Activated CD4-positive, alpha-beta T cell treated with anti-CD3 and anti-CD28 coated beads, Interleukin-2, amount 50 U/mL, for 16 hours (primary cell): ENCODE measurements around the gene TNS3.

ENCODE experiments used
- DNase-seq: peaks from one replicate; pipeline ENCODE4 v3.0.0-alpha.2; 2020

Gene TNS3

DNA sequence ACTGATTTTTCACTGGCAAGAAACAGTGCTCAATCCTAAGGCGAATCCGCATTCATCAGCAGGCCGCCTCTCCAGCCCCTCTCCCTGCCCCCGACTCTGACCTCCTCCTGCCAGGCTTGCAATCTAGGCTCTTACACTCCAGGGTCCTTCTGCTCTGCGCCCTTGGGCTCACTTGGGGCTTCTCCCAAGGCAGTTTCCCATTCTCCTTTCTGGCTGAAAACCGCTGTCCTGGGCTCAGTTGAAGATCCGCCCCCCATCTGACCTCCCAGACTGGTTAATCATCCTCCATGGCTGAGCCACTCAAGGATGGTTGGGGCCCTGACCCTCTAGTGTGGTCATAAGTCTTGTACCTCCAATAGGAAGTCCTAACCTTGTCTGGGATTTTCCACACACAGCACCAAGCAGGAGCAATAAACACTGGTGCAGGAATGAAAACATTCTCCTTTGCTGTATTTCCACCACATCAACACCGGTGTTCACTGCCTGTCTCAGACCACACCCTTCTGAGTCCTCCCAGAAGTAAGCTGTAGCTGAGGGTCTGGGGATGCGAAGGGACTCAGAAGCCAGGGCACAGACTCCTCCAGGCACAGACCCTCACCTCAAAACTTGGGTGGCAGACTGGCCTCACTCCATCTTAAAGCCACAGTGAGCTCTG is 42.4 kb downstream of the TNS3 start:
- DNase-seq = no peak

- DNase-seq = no peak
Observed at GRCh38 chr7:47538846-47539311, 43.0 kb downstream of the TNS3 start.

DNA sequence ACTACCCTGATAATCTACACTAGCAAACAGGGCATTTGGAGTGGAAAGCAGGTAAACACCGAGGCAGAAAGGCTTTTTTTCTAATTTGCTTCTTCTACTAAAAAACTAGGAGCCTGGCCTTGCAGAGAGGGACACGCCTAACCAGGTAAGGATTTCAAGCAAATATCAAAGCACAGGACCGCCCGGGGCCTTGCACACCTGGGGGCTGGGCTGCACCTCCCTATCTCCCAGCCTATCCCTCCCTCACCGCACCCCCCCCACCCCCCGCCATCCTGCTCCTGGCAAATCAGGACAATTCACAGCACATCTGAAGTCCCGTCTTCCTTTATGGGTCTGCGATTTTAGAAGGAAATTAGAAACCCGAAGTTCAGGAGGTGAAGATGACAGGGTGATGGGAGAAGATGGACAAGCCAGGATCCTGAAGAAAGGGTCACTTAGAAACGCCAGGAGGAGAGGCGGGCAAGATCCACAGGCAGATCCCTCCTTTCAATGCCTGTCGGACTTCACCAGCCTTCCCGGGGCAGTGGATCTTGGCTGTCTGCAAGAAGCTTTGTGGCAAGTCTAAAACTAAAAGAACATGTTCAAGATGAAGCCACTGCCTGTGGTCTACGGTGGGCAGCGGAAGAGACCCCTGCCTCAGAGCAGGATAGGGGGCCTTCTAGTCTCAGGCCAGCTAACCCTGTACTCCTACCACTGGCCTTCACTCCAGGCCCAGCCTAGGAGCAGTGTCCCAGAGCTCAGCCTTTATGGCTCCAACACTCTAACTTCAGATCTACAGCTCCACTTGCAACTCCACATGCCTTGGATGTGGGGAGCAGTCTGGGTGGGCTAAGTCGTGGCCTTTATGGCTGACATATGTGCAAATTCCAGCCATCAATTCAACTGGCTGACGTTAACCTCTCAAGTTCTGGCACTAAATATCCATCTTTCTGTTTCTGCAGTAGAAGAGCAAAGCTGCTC is 43.9 kb downstream of the TNS3 start:
- no peak for DNase-seq

DNA sequence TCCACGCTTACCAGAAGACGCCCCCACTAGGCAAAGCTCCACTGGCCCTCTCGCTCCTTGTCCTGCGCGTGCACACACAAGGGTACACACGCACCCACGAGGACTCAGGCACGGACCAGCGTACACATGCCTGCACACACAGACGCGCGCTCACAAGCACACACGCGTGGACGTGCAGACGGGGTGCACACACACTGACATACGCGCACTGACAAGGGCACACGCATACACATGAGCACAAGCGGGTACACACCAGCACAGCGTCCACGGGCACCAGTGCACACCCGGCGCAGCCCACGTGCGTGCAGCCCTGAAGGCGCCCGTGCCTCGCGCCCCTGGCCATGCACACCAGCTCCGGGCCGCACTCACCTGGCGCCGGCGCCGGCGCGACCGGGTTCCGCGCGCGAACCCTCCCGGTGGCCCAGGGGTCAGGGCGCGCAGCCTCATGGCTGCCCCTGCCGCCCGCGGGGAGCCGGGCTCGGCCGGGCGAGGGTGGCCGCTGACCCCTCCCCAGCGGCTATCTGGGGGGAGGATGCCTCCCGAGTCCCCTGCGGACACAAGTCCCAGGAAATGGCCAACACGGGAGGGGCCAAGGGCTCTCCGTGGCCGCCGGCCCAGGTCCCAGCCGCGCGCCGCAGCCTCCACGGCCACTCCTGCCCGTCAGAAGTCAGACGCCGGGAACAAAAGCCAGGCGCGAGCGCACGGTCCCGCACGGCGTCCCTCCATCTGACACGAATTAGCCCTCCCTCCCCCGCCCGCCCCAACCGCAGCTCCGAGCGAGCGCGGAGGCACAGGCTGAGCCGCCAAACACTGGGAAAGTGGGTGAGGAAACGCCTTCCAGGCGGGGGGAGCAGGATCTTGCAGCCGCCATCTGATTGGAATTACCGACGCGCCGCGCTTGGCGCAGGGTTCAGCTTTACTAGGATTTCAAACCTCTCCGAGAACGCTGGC is 45.0 kb downstream of the TNS3 start:
- DNase-seq = no peak

GRCh38 chr7:47535704-47536628 is 45.9 kb downstream of the TNS3 start:
- no peak for DNase-seq

DNA sequence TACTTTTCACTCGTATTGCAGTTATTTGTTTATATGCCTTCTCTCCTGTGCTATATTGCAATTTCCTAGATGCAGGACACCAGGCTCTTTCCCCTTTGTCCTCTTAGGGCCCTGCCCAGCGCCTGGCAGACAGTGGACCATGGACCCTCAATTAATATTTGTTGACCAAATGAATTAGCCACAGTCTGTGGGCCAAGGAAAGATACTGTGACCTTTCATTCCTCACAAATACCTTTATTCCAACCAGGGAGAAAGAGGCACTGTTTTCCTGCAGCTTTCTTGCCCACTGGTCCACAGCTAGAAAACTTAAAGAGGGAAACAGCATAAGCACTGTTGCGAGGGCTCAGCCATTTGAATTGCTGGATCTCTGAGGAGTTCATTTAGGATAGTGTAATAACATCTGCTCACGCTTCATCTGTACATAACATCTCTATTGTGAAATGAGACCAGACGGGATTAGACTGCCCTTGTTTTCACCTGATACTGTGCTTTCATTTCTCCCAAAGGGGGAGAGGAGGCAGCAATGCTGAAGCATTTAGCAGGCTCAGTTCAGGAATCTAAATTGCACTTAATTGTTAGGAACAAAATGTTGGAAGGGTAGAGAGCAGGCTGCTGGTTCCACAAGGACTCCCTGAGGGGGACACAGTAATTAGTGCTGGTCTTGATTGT is 46.7 kb downstream of the TNS3 start:
- no peak for DNase-seq

- no peak for DNase-seq
Observed at GRCh38 chr7:47534322-47535034, 47.4 kb downstream of the TNS3 start.

- DNase-seq = no peak
Observed at GRCh38 chr7:47531584-47532492, 50.1 kb downstream of the TNS3 start.

DNA sequence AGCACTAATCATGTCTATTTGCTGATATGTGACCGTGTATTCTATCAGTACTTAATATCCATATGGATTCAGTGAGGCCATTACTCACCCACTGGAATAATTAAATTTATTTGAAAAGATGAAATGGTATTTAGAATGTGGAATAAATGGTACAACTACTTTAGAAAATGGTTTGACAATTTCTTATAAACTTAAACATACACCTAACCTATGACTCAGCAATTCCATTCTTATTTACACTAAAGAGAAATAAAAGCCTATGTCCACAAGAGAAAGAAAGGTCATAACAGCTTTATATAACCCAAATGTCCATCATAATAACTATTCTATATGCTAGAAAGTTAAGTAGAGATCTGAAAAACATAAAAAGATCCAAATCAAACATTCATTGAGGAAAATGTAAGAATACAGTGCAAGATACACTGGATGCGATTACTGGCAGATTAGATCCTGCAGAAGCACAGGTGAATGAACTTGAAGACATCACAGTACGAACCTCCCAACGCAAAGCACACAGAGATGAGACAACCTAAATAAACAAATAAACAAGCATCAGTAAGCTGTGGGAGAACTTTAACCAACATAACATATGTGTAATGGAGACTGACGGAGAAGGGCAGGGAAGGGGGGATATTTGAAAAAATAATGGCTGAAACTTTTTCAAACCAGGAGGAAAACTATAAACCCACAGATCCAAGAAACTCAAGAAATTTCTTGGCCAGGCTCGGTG is 51.9 kb downstream of the TNS3 start:
- no peak for DNase-seq

GRCh38 chr7:47529405-47529804 is 52.5 kb downstream of the TNS3 start:
- no peak for DNase-seq

DNA sequence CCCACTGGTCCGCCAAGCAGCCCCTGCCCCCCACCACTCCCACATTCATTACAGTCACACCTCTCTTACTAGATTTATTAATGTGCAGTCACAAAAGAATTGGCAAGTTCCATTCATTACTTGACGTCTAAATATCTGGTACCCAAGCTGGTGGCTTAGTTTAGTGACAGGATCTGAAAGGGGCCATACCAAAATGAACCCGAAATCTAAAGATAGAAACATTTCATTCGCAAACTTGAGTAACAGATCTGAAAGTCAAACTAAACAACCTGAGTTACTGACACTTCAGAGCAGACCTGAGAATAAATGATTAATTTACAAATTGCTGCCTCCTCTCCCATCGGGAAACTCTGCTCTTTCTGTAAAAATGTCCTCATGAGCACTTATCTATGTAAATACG is 53.4 kb downstream of the TNS3 start:
- DNase-seq = no peak

DNA sequence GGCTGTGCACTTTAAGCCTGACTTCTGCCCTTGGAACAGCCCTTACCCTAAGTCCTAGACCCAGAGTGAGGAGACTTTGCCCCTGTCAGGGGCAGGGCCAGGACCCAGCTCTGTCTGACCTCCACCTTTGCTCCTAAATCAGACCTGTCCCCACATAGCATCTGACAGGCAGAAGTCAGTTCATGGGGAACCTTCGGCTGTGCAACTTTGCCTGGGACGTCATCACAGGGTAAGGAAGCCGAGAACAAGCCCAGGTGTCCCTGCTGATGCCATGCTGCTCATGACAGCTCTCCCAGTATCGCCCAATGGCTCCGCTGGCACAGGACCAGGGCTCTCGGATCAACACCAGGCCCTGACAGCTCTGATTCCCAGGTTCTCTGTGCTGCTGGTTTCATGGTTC is 55.4 kb downstream of the TNS3 start:
- DNase-seq = no peak

DNA sequence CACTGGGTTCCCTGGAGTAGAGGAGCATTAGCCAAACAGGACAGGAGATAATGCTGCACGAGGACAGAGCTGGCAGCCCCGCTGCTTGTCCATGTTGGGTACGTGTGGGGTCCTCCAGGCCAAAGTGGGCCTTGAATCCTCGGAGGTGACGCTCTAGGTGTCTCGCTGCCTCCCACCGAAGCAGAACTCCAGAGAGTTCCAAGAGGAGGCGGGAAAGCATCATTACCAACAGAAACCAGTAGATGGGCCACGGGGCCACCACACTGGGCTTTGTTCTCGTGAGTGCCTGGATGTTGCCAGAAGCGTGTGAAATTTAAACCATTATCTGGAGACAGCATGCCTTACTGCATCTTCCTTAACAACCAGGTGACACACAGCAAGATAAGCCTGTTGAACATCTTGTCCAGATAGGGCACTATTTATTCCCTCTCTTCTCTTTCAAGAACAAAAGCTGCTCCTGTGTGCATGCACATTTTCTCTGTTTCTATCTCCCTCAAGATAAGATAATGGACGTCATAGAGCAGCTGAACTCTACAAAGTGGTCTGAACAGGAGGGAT is 56.8 kb downstream of the TNS3 start:
- no peak for DNase-seq

- no peak for DNase-seq
Observed at GRCh38 chr7:47523401-47523800, 58.5 kb downstream of the TNS3 start.

DNA sequence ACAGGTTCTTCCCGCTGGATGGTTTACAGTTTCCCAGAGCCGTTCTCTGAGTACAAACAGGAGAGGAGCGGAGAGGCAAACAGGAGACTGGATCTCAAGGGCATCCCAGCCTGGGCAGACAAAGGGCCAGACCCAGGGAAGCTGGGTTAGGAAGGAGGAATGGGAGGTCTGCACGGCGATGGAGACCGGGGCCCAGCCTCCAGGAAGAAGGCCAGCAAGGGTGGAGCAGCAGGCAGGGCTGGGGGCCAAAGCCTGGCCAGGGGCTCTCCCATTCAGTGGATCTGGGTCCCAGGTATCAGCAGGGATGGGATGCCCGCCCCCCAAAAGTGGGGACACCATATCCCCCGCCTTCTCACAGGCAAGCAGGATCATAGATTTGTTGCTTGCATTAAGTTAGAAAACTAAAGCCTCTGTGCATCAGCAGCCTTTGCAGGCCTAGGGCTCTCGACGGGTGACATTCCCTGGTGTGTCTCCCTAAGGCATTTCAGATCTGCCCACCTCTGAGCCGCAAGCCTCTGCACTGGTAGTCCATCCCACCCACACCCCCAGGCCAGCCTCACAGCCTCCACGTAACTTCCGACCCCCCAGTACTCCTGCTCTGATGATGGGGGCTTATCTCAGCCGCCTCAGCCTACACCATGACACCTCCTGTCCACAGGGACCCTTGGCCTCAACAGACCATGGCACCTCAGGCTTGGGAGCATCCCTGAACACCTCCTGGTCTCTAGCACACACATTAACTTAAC is 59.9 kb downstream of the TNS3 start:
- no peak for DNase-seq

DNA sequence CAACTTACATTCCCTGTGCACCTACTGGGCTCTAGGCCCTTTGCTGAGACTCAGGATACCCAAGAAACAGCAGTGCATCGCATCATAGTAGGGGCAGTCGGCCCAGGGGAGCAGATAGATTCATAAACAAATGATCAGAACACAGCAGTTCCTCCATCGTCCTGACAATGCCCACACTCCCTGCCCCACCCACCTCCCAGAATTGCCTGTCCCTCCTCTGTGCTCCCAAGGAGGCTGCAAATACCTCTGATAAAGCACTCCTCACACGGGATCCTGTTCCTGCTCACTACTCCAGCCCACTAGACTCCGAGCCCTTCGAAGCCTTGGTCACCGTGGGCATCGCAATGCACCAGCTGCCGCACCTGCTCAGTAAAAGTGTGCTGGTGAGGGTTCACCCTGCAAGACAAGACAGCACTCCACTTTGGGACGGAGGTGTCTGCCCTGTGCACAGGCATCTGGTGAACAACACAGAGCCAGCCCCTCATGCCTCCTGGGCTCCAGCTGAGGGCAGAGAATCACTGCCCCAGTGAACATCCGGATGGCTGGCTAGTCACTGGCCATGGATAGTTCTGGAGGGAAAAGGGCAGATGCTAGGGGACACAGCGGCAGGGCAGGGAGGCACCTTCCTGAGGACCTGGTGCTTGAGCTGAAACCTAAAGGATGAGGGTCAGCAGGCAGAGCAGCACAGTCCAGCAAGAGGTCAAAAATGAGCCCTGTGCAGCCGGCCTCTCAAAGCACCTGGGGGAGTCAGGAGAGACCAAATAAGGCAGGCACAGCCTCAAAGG is 60.7 kb downstream of the TNS3 start:
- DNase-seq = no peak

DNA sequence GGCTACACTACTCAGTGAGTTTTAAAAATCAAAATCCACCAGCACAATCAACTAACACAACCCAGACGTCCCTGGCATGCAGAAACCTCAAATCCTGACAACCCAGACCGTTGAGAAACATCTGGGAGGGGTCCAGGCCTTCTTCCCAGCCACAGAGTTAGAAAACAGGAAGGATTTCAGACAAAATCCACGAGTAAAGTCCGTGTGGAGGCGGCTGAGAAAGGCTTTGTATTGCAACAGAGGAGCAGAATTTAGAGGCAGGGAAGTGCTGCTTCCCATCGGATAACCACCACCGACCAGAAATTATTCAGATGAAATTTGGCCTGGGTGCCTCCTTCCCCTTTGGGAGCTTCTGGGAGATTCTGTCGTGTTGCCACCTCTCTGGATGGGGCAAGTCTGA is 61.5 kb downstream of the TNS3 start:
- no peak for DNase-seq
